SHP77 treated with DMSO at 0.1 percent for 48 hours (cell line): ENCODE data around the gene PTPN5.
"Not testable (repeated sequence)": the region's sequence is repeated elsewhere in the genome, so short reads cannot be mapped to it uniquely, and the experiment has no call there.

Experiments used
- DNase-seq: peaks from one replicate; lab custom pipeline; 2025; lab: John Stamatoyannopoulos, UW

PTPN5 gene

DNA sequence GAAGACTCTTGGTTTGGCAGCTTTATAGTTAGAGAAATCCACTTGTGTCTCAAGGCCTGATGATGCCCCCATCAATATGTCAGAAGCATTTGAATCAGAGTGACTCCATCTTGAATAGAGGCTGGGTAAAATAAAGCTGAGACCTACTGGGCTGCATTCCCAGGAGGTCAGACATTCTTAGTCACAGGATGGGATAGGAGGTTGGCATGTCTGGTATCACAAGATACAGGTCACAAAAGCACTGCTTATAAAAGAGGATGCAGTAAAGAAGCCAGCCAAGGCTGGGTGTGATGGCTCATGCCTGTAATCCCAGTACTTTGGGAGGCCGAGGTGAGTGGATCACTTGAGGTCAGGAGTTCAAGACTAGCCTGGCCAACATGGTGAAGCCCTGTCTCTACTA lies 109.6 kb downstream of the PTPN5 start:
- not testable (repeated sequence) for DNase-seq
